ENCODE data around the gene HOATZ. TPM values are rescaled to one million over a fixed set of nuclear protein-coding genes. Genes with fewer than 3 reads are reported as not detected.

HOATZ gene
- total RNA-seq, 2 experiments from 2014 or later = not detected

- ChIA-PET POLR2A (interaction anchor here (0.6 to 1.3 kb wide), 3 partner anchors 14 to 939 kb away, joined by 3 read pairs; no protein-coding TSS in a partner anchor), CTCF (ENCODE audit: unreplicated experiment) (no interaction called here)
- H3K4me1 ChIP-seq (ENCODE audit: insufficient read depth, low read length, poor library complexity, severe bottlenecking) = no peaks in the 10 kb centered on the region
- no peak overlapping the region for H3K4me2 ChIP-seq (ENCODE audit: low read length)
- no peak for TF ChIP-seq CTCF (conservative IDR thresholded peaks at IDR 0.05; ENCODE audit: low read length)
- no peak for TF ChIP-seq EZH2phosphoT487 (IDR thresholded peaks at IDR 0.05; ENCODE audit: borderline replicate concordance, low read depth, low read length)
- H2AFZ ChIP-seq (ENCODE audit: low read length) = no peak overlapping the region
- no peaks in the 10 kb centered on the region for H3K79me2 ChIP-seq (ENCODE audit: insufficient read depth, low read depth, low read length)
- no peak overlapping the region for H3K4me3 ChIP-seq (ENCODE audit: low read depth, low read length, poor library complexity, severe bottlenecking)
- H3K36me3 ChIP-seq (ENCODE audit: insufficient read depth, low read length) = no peaks in the 10 kb centered on the region
- no peaks in the 10 kb centered on the region for H3K9me2 ChIP-seq (ENCODE audit: insufficient read depth, low read length)
- H4K20me1 ChIP-seq (ENCODE audit: insufficient read depth, low read length) = no peaks in the 10 kb centered on the region
- no TSS peak for BruUV-seq (replicated peaks)
- H3K9me3 ChIP-seq (ENCODE audit: low read length) = no peaks in the 10 kb centered on the region
- DNase-seq (ENCODE audit: low spot score) = no peak
- no peak overlapping the region for H3K27ac ChIP-seq (ENCODE audit: low read depth, low read length, poor library complexity, severe bottlenecking)
- intact Hi-C loops (cut with micrococcal nuclease; ENCODE audit: unreplicated experiment) = no loop called here
These were observed 40.1 kb upstream of the HOATZ start for GRCh38 chr11:111474432-111474831.

- Histone ChIP-seq H3K4me2 (ENCODE audit: low read length) (no peak overlapping the region), H3K27ac (ENCODE audit: low read depth, low read length, poor library complexity, severe bottlenecking) (no peak overlapping the region), H3K36me3 (ENCODE audit: insufficient read depth, low read length) (no peaks in the 10 kb centered on the region), H3K4me1 (ENCODE audit: insufficient read depth, low read length, poor library complexity, severe bottlenecking) (no peaks in the 10 kb centered on the region), H2AFZ (ENCODE audit: low read length) (no peak overlapping the region), H3K4me3 (ENCODE audit: low read depth, low read length, poor library complexity, severe bottlenecking) (no peak overlapping the region), H3K9me3 (ENCODE audit: low read length) (no peaks in the 10 kb centered on the region), H4K20me1 (ENCODE audit: insufficient read depth, low read length) (no peaks in the 10 kb centered on the region), H3K79me2 (ENCODE audit: insufficient read depth, low read depth, low read length) (no peaks in the 10 kb centered on the region), H3K9me2 (ENCODE audit: insufficient read depth, low read length) (no peaks in the 10 kb centered on the region)
- ChIA-PET CTCF (ENCODE audit: unreplicated experiment) (interaction anchor here (0.6 kb wide), 1 partner anchor 11 kb away, joined by 3 read pairs; no protein-coding TSS in a partner anchor), POLR2A (interaction anchor here (0.6 to 1.6 kb wide), 3 partner anchors 15 to 211 kb away, joined by 3 read pairs; no protein-coding TSS in a partner anchor)
- intact Hi-C loops (cut with micrococcal nuclease; ENCODE audit: unreplicated experiment) = no loop called here
- no peak for DNase-seq (ENCODE audit: low spot score)
- TF ChIP-seq CTCF (conservative IDR thresholded peaks at IDR 0.05; ENCODE audit: low read length) (no peak), EZH2phosphoT487 (IDR thresholded peaks at IDR 0.05; ENCODE audit: borderline replicate concordance, low read depth, low read length) (no peak)
- BruUV-seq (replicated peaks) = no TSS peak
These were observed 38.2 kb upstream of the HOATZ start for GRCh38 chr11:111476366-111476765.

GRCh38 chr11:111476956-111477355 is 37.6 kb upstream of the HOATZ start:
- no peaks in the 10 kb centered on the region for H3K36me3 ChIP-seq (ENCODE audit: insufficient read depth, low read length)
- H3K4me1 ChIP-seq (ENCODE audit: insufficient read depth, low read length, poor library complexity, severe bottlenecking) = no peaks in the 10 kb centered on the region
- H3K9me3 ChIP-seq (ENCODE audit: low read length) = no peaks in the 10 kb centered on the region
- H4K20me1 ChIP-seq (ENCODE audit: insufficient read depth, low read length) = no peaks in the 10 kb centered on the region
- H3K4me3 ChIP-seq (ENCODE audit: low read depth, low read length, poor library complexity, severe bottlenecking) = no peak overlapping the region
- H3K4me2 ChIP-seq (ENCODE audit: low read length) = no peak overlapping the region
- no peak overlapping the region for H3K27ac ChIP-seq (ENCODE audit: low read depth, low read length, poor library complexity, severe bottlenecking)
- CTCF ChIA-PET (ENCODE audit: unreplicated experiment) = no interaction called here
- POLR2A ChIA-PET = interaction anchor here (0.6 to 1.6 kb wide), 3 partner anchors 15 to 212 kb away, joined by 3 read pairs; no protein-coding TSS in a partner anchor
- BruUV-seq (replicated peaks) = no TSS peak
- no peak for TF ChIP-seq CTCF (conservative IDR thresholded peaks at IDR 0.05; ENCODE audit: low read length)
- no peak for TF ChIP-seq EZH2phosphoT487 (IDR thresholded peaks at IDR 0.05; ENCODE audit: borderline replicate concordance, low read depth, low read length)
- intact Hi-C loops (cut with micrococcal nuclease; ENCODE audit: unreplicated experiment) = no loop called here
- no peak for DNase-seq (ENCODE audit: low spot score)
- H2AFZ ChIP-seq (ENCODE audit: low read length) = no peak overlapping the region
- no peaks in the 10 kb centered on the region for H3K9me2 ChIP-seq (ENCODE audit: insufficient read depth, low read length)
- H3K79me2 ChIP-seq (ENCODE audit: insufficient read depth, low read depth, low read length) = no peaks in the 10 kb centered on the region

Data from OCI-LY7 (cell line).